ENCODE data around the gene SRP54.
"Not testable (repeated sequence)": the region's sequence is repeated elsewhere in the genome, so short reads cannot be mapped to it uniquely, and the experiment has no call there.

The SRP54 gene

DNA sequence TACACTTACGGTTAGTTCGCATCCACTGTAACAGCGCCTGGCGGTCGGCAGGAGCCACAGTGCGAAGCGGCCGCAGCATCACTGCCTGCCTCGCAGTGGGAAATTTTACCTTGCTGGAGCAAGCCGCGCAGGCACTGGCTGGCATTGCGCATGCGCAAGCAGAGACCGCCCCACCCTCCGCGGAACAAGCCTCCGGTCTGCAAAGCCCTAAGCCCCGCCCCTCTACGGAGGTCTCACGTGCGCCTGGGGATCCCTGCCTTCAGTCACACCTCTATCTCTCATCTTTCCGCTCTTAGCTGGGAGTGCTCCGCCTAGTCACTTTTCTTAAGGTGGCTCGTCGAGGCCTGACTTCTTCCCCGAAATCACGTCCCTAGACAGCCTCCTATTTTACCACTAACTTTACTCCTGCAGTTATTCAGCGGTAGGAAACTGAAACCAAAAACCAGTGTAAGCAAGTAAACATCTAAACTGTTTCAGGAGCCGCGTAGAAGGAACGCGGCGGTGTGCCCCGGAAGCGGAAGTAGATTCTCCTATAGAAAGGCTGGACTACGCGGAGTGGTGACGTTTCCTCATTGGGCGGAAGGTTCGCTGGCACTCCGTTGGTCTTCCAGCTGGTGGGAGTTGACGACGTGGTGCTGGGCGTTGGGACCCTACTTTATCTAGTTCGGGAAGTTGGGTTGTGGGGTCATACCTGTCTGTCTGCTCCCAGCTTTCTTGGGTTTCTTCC lies at the start of gene SRP54:
Gene SRP54 (plus strand): TSS at position 572 of the 727 bp plus-strand sequence. CDS start 13,718 bp downstream, outside the sequence.
- DNase-seq = peak; percentile 100

- DNase-seq = no peak
Measured at GRCh38 chr14:34933301-34933700, 49.5 kb upstream of the SRP54 start.

- no peak for DNase-seq
Measured at GRCh38 chr14:34935488-34935887, 47.3 kb upstream of the SRP54 start.

DNA sequence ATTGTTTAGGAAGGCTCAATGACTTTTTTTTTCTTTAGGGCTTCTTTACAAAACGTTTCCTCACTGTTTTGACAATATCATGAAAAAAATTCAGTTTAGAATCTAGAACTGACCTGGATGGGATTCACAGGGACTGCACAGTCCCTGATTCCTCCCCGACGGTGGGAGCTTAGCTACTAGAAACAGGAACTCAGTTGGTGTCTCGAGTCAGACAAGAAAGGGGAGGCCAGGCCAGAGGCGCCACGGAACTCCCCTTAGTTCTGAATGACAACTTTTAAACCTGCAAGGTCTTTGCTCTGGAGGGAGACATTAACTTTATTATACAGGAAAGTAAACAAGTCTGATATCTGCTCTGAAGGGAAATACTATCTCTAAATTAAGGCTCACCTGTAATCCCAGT lies 45.4 kb upstream of the SRP54 start:
- DNase-seq = no peak

DNA sequence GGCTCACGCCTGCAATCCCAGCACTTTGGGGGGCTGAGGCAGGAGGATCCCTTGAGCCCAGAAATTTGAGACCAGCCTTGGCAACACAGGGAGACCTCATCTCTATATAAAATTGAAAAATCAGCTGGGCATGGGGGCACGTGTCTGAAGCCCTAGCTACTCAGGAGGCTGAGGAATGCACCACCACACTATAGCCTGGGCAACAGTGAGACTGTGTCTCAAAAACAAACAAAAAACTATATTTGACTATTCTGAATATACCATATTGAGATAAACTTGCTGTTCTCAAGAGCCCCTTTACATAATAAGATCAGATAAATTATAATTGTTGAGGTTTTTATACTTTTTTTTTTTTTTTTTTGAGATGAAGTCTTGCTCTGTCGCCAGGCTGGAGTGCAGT lies 44.9 kb upstream of the SRP54 start:
- DNase-seq = no peak

- DNase-seq = no peak
Measured at GRCh38 chr14:34943506-34943905, 39.3 kb upstream of the SRP54 start.

- DNase-seq = no peak
Measured at GRCh38 chr14:34944744-34945143, 38.0 kb upstream of the SRP54 start.

GRCh38 chr14:34946699-34947098 lies 36.1 kb upstream of the SRP54 start:
- DNase-seq = no peak

DNA sequence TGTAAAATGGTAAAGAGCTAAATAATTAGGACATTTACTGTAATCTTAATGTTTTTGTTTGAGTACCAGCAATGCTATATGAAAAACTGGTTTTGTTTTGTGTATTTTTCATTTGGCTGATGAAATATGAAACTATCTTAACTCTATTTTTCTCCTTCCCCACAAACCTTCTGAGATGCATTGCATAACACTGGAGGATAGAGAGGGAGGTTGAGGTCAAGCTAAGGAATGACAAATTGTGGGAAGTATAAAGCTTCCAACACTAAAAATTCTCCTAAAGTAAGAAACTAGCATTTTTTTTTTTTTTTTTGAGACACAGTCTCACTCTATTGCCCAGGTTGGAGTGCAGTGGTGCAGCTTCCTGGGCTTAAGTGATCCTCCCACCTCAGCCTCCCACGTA lies 31.5 kb upstream of the SRP54 start:
- no peak for DNase-seq

- no peak for DNase-seq
Measured at GRCh38 chr14:34956931-34957330, 25.9 kb upstream of the SRP54 start.

DNA sequence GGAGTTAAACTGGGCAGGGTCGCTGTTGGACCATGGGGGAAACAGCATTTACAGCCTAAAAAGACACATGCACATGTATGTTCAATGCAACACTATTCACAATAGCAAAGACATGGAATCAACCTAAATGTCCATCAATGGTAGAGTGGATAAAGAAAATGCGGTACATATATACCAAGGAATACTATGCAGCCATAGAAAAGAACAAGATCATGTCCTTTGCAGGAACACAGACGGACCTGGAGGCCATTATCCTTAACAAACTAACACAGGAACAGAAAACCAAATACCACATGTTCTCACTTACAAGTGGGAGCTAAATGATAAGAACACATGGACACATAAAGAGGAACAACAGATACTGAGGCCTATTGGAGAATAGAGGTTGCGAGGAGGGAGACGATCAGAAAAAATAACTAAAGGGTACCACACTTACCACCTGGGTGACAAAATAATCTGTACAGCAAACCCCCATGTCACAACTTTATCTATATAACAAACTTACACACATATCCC lies 25.0 kb upstream of the SRP54 start:
- DNase-seq = no peak

GRCh38 chr14:34962106-34962505 lies 20.7 kb upstream of the SRP54 start:
- DNase-seq = not testable (repeated sequence)

GRCh38 chr14:34964977-34965764 lies 17.6 kb upstream of the SRP54 start:
- no peak for DNase-seq

GRCh38 chr14:34965912-34966311 lies 16.9 kb upstream of the SRP54 start:
- no peak for DNase-seq

DNA sequence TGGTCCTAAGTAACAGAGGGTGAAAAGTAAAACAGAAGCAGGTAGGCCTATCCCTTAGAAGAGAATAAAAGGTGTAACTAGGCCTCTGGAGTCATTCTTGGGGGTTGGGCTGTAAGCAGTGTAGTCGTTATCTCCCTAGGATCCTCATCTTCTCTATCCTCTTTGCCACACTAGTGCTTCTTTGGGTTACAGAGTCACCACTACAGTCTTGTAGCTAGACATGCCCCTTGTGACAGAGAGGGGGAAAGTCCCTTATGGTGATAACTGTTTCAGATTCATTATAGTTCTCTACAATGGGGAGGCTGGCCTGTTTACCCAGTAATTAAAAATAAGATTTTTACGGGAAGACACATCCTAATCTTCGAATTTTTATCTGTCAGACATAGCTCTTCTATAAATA lies 16.4 kb upstream of the SRP54 start:
- DNase-seq = no peak

DNA sequence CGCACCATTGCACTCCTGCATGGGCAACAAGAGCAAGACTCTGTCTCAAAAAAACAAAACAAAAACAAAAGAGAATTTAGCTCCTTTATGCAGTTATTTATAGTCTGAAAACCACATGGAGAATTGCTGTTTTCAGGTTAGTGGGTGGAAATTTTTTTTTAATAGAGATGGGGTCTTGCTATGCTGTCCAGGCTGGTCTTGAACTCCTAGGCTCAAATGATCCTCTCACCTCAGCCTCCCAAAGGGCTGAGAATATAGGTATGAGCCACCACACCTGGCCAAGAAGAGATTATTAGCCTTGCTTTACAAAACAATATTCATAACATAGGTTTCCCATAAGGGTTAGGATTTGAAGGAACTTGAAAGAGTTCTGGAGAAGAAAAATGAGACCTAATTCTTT lies 12.1 kb upstream of the SRP54 start:
- DNase-seq = no peak

DNA sequence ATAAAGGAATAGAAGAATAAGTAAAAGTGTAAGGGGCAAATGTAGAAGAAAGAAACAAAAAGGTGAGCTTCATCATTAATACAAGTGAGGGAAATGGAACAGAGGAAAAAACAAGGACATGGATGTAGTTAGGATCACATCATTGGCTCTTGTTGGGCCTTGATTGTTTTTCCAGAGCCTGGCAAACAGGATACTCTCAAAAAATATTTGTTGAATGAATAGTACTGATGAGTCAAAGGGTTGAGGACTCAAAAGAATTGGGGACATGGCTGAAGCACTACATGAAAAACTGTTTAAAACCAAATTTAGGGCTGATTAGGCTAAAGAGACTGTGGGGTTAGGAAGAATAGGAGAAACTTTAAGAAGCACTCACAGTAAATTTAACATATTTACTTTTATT lies 11.4 kb upstream of the SRP54 start:
- DNase-seq = no peak

DNA sequence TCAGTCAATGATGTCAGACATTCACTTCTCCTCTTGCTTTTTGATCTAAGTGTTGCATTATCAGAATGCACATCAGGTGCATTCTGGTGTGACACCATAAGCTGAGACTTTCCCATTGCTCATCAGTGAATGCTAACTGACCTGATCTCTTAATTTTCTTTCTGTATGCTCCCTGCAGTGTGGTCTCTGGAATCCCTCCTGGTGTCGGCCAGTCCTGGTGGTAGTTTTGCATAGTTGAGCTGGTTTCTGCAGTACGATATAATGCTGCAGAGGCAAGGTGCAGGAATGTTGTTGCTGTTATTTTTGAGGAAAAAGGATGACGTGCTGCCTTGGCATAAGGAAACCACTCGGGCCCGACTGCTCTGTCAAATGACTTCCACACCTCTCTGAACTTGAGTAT lies 11.0 kb upstream of the SRP54 start:
- DNase-seq = no peak

DNA sequence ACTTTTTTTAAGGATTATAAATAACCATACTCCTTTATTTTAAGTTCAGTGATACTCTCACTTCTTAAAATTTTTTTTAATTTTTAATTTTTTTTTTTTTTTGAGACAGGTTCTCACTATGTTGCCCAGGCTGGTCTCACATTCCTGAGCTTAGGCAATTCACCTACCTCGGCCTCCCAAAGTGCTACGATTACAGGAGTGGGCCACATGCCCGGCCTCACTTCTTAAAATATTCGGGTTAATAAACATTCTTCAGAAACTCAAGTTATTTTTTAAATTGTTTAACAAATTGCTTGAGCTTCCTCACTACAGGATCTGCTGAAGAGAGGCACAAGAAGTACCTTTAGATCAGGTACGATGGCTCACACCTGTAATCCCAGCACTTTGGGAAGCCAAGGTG lies 4.3 kb upstream of the SRP54 start:
- no peak for DNase-seq

DNA sequence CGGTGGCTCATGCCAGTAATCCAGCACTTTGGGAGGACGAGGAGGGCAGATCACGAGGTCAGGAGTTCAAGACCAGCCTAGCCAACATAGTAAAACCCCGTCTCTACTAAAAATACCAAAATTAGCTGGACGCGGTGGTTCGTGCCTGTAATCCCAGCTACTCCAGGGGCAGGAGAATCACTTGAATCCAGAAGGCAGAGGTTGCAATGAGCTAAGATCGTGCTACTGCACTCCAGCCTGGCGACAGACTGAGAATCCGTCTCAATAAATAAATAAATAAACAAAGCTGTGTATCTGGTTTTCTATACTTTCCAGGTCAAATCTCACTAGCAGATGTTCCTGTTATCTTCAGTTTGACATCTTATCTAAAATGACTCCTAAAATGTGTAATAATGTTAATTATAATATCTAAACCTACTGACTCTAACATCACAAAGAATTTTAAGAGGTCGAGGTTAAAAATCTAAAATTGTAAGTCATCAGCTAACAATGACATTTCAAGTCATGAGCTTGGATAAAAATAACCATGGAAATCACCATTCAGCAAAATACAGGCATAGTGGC lies 2.4 kb upstream of the SRP54 start:
- no peak for DNase-seq

DNA sequence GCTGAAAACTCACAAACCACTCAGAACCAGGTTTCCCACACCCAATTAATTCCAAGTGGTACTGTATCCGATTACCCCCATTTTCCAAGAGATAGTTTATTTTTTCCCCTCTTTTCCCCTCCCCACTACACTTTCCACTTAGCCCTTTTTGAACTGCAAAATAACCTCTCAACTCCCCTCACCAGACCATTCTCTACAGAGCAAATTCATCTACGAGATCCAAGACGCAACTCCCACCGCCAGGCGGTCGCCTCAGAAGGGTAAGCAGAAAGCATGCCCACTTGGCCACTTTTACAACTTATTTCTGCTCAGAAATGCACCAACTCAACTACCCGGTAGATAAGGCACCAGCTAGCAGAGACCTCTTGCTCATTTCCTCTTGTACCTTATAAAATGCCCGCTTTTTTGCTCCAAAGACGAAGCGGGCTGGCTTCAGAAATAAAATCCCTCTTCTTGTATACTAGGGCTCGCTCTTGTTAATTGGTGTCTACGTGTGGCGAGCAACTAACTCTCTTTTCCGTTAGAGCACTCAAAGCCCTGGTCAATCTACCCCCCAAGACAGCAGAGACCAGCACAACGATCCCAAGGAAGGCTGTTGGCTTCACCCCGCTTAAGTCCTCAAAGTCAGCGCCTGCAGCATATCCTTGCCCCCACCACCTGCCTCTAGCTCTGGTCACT lies 910 bp upstream of the SRP54 start:
- DNase-seq = peak; percentile 39

DNA sequence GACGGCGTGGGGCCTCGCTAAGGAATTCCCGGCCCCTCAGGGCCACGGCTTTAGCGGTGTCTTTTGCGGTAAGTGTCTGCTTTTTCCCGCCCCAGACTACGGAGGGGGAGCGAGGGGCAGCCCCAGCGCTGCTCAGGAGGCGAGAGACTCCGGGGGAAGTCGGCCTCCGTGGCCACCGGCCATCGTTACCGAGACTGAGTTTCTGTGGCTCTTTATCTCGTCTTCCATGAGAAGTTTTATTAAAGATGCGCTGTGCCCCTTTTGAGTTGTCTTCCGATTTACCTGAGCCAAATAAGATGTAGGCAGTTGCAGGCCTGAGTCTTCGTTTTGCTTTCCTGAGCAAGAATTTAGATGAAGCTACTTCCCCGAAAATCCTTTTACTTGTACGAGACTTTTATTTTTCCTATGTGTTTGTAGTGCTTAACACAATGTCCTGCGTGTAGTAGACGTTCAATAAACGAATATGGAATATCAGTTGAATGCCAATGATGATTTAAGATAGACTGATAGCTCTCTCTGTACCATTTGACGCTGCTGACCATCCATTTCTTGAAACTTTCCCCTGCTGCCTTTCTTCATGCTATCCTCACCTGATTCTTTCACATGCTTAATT lies 462 bp downstream of the SRP54 start:
- no peak for DNase-seq

- no peak for DNase-seq
Measured at GRCh38 chr14:34983786-34984185, 994 bp downstream of the SRP54 start.

All from stimulated activated CD4-positive, alpha-beta T cell treated with anti-CD3 and anti-CD28 coated beads, Interleukin-4, amount 100 ng/mL, for 24 hours (primary cell).